Stimulated activated CD4-positive, alpha-beta T cell treated with anti-CD3 and anti-CD28 coated beads, TNF-alpha, amount 100 ng/mL, for 24 hours (primary cell): Measurements from ENCODE around the gene MYO18B.

ENCODE experiments used
- DNase-seq, 3 experiments: peaks; one replicate each; pipeline ENCODE4 v3.0.0-alpha.2; 2020; ENCODE audit warnings: low read depth in 3 of 3

MYO18B gene

GRCh38 chr22:25749420-25750169 is 7.6 kb downstream of the MYO18B start:
- DNase-seq: peak in 1 of 3 experiments; percentile 33

- no peak for DNase-seq
These were observed 8.7 kb downstream of the MYO18B start for GRCh38 chr22:25750569-25751173.

GRCh38 chr22:25751174-25751581 is 9.2 kb downstream of the MYO18B start:
- no peak for DNase-seq

DNA sequence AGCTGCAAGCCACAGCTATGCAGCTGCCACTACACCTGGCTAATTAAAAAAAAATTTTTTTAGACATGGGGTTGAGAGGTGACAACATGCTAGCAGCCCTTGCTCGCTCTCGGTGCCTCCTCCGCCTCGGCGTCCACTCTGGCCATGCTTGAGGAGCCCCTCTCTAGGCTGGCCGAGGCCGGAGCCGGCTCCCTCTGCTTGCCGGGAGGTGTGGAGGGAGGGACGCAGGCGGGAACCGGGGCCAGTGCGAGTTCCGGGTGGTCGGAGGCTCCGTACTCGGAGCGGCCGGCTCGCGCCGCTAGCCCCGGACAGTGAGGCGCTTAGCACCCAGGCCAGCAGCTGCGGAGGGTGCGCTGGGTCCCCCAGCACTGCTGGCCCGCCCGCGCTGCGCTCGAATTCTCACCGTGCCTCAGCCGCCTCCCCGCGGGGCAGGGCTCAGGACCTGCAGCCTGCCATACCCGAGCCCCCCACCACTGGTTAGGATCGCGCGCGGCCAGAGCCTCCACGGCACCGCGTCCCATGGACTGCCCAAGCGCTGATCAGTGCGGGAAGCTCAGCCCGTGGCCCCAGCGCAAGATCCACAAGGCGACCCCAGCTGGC is 10.7 kb downstream of the MYO18B start:
- DNase-seq: no peak

DNA sequence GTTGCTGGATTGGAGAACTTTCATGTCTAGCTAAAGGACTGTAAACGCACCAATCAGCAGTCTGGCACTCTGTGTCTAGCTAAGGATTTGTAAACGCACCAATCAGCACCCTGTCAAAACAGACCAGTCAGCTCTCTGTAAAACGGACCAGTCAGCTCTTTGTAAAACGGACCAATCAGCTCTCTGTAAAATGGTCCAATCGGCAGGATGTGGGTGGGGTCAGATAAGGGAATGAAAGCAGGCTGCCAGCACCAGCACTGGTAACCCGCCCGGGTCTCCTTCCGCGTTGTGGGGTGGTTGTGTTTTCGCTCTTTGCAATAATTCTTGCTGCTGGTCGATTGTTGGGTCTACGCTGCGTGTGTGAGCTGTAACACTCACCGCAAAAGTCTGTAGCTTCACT is 11.3 kb downstream of the MYO18B start:
- no peak for DNase-seq

- no peak for DNase-seq
These were observed 12.7 kb downstream of the MYO18B start for GRCh38 chr22:25754527-25755202.

DNA sequence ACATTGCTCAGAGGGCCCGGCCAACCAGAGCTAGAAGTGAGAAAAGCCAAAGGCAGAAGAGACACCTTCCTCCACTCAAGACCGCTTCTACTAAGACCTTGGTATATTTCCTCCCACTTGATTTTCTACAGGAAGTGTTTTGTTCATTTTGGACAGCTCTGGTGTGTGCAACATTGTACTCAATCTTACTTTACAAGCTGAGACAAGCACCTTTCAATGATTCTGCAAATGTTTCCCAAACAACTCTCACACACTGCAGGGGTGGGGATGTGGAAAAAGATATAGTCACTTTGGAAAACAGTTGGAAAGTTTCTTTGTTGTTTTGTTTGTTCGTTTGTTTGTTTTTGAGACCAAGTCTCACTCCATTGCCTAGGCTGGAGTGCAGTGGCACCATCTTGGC is 15.7 kb downstream of the MYO18B start:
- no peak for DNase-seq

DNA sequence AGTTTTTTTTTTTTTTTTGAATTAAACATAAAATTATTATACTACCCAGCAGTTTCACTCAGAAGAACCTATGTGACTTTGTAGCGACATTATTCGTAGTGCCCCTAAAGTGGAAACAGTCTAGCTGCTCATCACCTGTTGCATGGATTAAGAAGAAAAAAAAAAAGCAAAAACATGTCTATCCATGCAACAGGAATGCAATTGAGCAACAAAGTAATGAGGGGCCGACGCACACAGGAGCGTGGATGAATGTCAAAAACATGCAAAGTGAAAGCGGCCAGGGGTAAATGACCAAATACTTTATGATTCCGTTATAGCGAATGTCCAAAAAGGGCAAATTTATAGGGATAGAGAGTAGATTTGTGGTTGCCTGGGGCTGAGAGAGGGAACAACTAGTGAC is 16.3 kb downstream of the MYO18B start:
- no peak for DNase-seq

- no peak for DNase-seq
These were observed 17.8 kb downstream of the MYO18B start for GRCh38 chr22:25759825-25760231.

DNA sequence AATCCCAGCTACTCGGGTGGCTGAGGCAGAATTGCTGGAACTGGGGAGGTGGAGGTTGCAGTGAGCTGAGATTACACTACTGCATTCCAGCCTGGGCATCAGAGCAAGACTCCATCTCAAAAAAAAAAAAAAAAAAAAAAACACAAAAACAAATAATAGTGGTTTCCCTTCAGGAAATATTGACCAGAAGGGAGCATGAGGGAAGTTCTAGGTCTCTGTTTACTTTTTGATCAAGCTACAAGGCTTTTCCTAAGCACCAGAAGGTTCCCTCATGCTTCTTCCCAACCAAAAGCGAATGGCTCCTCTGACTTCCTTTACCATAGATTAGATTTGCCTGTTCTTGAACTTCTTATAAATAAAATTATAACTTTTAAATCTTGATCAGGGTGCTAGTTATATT is 18.3 kb downstream of the MYO18B start:
- no peak for DNase-seq

- DNase-seq: no peak
These were observed 19.0 kb downstream of the MYO18B start for GRCh38 chr22:25760848-25761595.

DNA sequence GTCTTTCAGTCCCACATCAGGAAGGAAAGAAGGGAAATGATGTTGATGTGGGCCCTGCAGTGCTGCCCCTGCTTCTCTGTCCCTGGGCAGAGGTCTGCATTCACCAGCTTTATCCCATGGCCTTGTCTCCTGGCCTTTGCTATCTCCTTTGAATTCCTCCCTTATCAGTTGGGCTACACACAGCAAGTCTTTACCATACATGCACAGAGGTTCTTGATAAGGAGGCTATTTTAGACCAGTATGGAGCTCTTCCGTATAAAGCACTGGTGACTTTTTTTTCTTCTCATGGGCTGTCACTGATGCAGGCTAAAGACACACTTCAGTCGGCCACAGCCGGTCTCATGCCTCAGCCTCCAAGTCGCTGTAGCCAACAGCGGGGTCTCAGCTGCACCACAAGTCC is 20.2 kb downstream of the MYO18B start:
- no peak for DNase-seq

GRCh38 chr22:25763239-25763777 is 21.3 kb downstream of the MYO18B start:
- DNase-seq: no peak

DNA sequence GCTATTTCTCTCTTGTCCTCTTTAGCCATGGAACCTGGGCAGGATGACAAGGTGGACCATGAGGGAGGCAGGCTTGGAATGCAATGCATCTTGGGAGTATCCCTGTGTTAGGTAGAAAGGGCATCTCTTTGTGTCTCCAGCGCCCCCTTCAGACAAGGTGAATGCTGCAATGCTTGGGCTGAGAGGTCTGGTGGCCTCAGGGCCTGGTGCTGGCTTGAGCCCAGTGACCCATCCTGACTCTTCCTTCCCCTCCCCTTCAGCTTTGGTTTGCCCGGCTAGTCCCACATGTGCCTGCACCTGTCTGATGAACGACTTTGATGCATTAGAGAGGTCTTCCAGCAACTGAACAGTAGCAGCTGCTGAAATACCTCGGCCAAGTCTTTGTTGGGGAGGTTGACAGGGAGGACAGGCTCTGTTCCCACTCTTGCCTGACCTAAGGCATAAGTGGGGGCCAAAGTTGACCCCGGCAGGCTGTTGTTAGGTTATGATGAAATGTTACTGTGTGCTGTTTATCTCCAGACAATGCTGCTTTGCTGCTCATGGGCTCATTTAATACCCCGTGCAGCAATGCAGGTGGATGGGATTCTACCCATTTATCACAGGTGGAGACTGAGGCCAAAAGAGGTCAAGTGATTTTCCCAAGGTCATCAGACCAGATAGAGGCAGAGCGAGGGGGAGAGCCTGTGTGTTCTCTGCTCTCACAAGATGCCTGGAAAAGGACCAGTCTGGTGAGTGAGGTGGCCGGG is 22.5 kb downstream of the MYO18B start:
- DNase-seq: no peak

GRCh38 chr22:25765016-25765367 is 23.0 kb downstream of the MYO18B start:
- no peak for DNase-seq

DNA sequence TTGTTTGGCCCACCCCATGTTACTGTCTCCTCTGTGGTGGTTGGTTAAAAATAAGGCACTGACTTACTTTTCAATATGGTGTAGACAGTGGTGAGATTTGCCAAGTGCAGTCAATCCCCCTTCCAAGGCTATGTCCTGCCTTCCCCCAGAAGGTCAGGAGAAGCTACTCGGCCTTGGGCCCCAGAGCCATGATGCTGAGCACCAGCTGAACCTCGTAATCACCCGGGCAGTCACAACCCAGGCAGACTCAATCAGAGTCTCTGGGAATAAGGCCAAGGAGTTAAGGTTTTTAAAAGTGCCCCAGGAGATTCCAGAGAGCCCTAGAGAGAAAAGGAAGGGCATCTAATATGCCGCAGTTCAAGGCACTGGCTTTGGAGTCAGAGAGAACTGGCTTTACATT is 23.8 kb downstream of the MYO18B start:
- DNase-seq: no peak

GRCh38 chr22:25766418-25766817 is 24.4 kb downstream of the MYO18B start:
- DNase-seq: no peak

DNA sequence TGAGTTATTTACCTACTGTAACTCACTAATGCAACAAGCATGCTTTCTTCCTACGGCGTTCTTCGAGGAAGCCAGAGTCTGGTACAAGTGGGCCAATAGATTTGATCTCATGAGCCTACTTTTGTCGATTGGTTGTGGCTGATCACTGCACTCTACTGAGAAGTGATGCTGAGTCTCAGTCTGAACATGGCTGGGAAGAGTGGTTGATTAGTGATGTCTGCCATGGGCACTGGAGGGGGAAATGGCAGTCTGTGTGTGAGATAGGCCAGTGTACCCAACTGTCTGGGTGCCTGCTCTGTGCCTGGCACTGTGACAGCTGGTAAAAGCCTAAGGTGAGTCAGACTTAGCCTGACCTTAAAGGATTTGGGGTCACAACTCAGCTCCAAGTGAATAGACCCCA is 28.3 kb downstream of the MYO18B start:
- DNase-seq: no peak

GRCh38 chr22:25772288-25772687 is 30.3 kb downstream of the MYO18B start:
- no peak for DNase-seq

- DNase-seq: no peak
These were observed 32.6 kb downstream of the MYO18B start for GRCh38 chr22:25774575-25775026.

GRCh38 chr22:25775531-25775930 is 33.5 kb downstream of the MYO18B start:
- no peak for DNase-seq
